ENCODE data around the gene BCL2.
A peak's percentile ranks its signal among the peaks of the same experiment; 100 is the strongest.
"Not testable (repeated sequence)": the region's sequence is repeated elsewhere in the genome, so short reads cannot be mapped to it uniquely, and the experiment has no call there.

Gene BCL2

DNA sequence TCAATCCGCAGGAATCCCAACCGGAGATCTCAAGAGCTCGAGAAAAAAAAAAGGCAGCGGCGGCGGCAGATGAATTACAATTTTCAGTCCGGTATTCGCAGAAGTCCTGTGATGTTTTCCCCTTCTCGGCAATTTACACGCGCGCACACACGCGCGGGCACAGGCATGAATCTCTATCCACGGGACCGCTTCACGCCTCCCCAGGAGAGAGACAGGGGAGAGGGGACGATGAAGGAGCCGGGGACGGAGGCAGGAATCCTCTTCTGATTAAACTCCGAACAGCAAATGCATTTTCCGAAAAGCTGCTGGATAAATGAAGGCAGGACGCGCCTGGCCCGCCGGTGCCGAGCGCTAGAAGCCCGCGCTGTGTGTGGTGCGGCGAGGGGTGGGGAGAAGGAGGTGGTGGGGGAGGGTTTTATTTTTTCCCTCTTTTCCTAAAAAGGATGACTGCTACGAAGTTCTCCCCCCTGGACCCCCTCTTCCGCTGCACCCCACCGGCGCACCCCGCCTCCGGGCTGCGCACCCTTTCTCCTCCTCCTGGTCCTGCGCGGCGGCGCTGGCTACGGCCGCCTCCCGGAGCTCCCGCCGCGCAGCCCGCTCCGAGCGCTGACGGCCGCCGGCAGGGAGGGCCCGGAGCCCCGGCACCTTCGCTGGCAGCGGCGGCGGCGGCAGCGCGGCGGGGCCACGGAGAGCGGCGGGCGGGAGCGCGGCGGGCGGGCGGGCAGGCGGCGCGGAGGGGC, at the start of gene BCL2:
Gene BCL2 (minus strand): TSS at position 387 of the 740 bp plus-strand sequence.
- Mint-ChIP-seq H3K4me1 (peaks cover 45% of the 10 kb centered on the region), H3K36me3 (ENCODE audit: low read depth) (peaks cover 35% of the 10 kb centered on the region), H3K9me3 (no peaks in the 10 kb centered on the region), H3K27me3 (no peaks in the 10 kb centered on the region), H3K4me3 (peak within 1 kb of the TSS; percentile 99), H3K27ac (peak within 1 kb of the TSS; percentile 97)
- ATAC-seq: peak; percentile 23
- DNase-seq: no peak

DNA sequence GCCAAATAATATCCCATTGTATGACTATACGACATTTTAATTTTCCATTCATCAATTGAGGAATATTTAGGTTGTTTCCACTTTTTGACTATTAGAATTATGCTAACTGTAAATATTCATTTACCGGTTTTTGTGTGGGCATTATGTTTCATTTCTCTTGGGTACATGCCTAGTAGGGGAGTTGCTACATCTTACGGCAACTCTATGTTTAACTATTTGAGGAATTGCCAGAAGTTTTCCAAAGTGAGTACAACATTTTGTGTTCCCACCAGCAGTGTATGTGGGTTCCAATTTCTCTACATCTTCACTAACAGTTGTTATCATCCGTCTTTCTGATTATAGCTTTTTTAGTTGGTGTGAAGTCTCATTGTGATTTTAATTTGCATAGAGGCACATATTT, 49.0 kb upstream of the BCL2 start:
- Mint-ChIP-seq H3K4me3 (peak overlapping the region; percentile 85), H3K27ac (peak overlapping the region; percentile 84), H3K27me3 (no peaks in the 10 kb centered on the region), H3K36me3 (ENCODE audit: low read depth) (peaks cover 19% of the 10 kb centered on the region), H3K9me3 (peaks cover 16% of the 10 kb centered on the region), H3K4me1 (peaks cover 30% of the 10 kb centered on the region)
- ATAC-seq (no peak), DNase-seq (no peak)

DNA sequence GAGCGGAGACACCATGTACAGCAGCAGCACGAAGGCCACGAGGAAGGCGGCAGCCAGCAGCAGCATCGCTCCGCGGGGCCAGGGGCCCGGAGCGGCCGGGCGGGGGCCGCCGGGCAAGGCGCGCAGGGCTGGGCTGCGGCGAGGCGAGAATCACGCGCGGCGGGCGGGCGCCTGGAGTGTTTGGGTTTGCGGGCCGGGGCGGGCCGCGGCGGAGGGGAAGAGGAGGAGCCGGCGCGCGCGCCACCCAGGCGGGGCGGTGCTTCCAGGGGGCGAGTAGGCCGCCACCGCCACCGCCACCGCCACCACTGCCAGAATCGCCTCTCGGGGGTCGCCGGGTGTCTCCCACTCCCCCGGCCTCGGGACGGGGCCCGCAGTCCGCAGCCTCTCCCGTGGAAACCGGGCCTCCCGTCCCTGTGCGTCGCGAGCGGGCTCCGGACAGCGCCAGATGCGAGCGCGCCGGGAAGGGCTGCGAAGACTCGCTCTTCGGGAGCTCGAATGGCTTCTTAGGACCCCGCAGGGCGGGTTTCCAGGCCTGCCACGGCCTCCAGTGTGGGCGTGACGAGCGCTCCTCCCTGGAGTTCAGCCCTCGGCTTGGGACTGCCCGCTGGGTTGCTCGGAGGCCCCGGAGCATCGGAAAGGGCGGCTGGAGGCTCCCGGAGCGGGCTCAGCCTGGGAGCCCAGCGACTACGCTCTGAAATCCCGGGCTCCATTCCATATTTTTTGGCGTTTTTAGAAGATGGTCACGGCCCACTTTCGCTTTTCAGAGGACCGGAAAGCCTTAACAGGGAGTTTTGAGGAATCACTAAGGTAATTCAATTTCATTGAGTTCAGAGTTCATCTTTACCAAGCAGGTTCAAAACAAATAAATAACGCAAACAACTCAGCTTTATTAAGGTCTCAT, 47.7 kb upstream of the BCL2 start, which contains the start of gene KDSR:
Gene KDSR (minus strand): TSS at position 154 of the 901 bp plus-strand sequence. CDS start 88 bp downstream, at position 66.
- peak within 1 kb of the TSS; percentile 85 for H3K4me3 Mint-ChIP-seq
- peaks cover 30% of the 10 kb centered on the region for H3K4me1 Mint-ChIP-seq
- peak; percentile 85 for DNase-seq
- peaks cover 17% of the 10 kb centered on the region for H3K9me3 Mint-ChIP-seq
- peak within 1 kb of the TSS; percentile 84 for H3K27ac Mint-ChIP-seq
- H3K36me3 Mint-ChIP-seq (ENCODE audit: low read depth): peaks cover 28% of the 10 kb centered on the region
- peak; percentile 82 for ATAC-seq
- no peaks in the 10 kb centered on the region for H3K27me3 Mint-ChIP-seq

DNA sequence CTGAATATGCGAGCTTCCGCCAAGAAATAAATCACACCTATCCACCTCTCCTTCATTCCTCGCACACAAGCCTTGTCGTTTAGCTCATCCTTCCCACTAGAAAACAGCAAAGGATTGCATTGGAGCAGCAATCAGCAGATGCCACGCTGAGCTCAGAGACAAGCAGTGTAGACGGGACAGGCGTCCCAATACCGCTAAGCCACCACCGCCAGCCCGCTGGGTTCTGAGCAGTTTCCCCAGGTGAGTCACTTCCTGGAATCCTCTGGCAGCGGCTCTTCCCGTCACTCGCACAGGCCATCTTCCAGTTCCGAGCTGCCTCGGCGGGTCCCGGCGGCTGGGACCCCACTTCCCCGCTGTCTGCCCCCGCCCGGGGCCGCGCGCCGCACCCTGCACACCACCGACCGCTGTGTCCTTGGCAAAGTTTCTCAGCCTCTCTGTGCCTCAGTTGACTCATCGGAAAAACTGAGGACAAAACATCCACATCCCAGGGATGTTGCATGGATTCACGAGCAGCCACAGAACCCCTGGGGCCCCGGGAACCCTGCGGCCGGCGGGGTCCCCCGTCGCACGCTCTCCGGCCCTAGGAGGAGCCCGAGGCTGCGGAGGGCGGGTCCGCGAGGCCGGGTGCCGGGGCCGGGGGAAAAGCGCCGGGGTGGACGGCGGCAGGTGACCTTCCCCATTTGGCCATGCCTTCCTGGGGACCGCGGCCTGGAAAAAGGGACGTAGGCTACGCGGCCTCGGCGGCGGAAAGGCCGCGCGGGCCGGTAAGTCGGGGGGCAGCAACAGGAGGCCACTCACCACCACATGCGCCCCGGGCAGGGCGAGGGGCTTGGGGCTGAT, 46.9 kb upstream of the BCL2 start:
- Mint-ChIP-seq H3K27ac (peak overlapping the region; percentile 66), H3K4me3 (peak overlapping the region; percentile 84), H3K4me1 (peaks cover 30% of the 10 kb centered on the region), H3K27me3 (no peaks in the 10 kb centered on the region), H3K9me3 (peaks cover 17% of the 10 kb centered on the region), H3K36me3 (ENCODE audit: low read depth) (peaks cover 34% of the 10 kb centered on the region)
- ATAC-seq: peak; percentile 79
- DNase-seq: peak; percentile 71

DNA sequence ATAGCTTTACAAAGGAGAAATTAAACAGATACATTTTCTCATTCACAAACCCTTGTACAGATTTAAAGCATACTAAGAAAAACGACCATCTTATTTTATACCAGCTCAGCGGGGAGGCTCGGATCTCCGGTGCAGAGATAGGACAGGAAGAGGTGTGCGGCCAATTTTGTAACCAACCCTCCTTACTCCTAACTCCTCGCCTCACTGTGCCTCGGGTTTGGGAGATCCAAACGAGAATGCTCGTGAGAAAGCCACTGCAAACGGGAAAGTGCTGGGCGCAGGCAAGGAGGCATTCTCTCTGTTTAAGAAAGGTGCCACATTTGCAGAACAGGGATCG, 46.3 kb upstream of the BCL2 start:
- Mint-ChIP-seq H3K27me3 (no peaks in the 10 kb centered on the region), H3K9me3 (peaks cover 17% of the 10 kb centered on the region), H3K27ac (peak overlapping the region; percentile 64), H3K36me3 (ENCODE audit: low read depth) (peaks cover 37% of the 10 kb centered on the region), H3K4me1 (peaks cover 30% of the 10 kb centered on the region), H3K4me3 (peak overlapping the region; percentile 84)
- peak; percentile 6 for DNase-seq
- ATAC-seq: no peak

DNA sequence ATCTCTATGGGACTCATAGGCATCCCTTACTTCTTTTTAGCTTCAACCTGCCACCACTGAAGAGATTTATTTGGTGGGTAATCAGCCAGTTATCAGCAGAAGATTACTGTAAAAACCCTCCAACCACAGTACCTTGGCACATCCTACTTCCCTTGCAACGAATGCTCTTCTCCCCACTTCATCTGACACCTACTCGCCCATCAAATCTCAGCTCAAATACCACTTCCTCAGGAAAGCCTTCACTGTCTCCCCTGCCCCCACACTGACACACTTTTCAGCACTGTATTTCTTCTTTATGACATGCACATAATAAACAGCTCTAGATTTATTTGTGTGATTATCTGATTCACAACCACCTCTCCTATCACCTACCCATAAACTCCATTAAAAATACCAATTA, 44.4 kb upstream of the BCL2 start:
- H3K4me1 Mint-ChIP-seq: peaks cover 30% of the 10 kb centered on the region
- H3K27me3 Mint-ChIP-seq: no peaks in the 10 kb centered on the region
- H3K9me3 Mint-ChIP-seq: peaks cover 15% of the 10 kb centered on the region
- peak; percentile 9 for DNase-seq
- H3K4me3 Mint-ChIP-seq: no peak overlapping the region
- no peak for ATAC-seq
- H3K36me3 Mint-ChIP-seq (ENCODE audit: low read depth): peaks cover 43% of the 10 kb centered on the region
- H3K27ac Mint-ChIP-seq: no peak overlapping the region

DNA sequence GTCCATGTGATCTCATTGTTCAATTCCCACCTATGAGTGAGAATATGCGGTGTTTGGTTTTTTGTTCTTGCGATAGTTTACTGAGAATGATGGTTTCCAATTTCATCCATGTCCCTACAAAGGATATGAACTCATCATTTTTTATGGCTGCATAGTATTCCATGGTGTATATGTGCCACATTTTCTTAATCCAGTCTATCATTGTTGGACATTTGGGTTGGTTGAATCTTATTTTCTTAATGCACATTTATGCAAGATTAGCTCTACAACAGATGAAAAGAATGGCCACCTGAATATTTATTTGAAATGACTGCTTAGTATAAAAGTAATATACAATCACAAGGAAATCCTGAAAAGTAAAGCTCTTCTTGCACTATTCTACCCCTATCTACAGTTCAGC, 43.9 kb upstream of the BCL2 start:
- not testable (repeated sequence) for H3K27me3 Mint-ChIP-seq, H3K27ac Mint-ChIP-seq, ATAC-seq, DNase-seq, H3K9me3 Mint-ChIP-seq, H3K4me3 Mint-ChIP-seq
- H3K4me1 Mint-ChIP-seq: peaks cover 26% of the 10 kb centered on the region
- peaks cover 38% of the 10 kb centered on the region for H3K36me3 Mint-ChIP-seq (ENCODE audit: low read depth)

DNA sequence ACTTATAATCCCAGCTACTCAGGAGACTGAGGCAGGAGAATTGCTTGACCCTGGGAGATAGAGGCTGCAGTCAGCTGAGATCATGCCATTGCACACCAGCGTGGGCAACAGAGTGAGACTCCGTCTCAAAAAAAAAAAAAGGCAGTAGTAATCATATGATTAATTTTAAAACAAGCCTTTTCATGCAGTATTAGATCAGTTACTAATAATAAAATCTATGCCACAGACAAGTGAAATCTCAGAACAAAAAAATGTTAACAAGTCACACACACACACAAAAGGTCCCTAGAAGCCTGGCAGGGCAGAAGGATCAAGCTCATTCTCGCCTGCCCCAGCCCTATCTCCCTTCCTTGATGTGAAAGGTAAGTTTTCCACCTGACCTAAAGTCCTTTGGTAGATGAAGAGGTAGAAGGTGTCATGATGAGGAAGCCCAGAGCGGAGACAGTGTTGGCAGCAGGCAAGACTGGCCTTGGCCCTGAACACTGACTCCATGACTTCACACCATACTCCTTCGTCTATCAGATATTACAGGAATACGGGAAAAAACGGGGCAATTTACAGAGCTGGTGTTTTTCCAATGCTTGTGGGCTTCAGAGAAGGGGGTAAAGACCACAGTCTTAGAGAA, 36.8 kb upstream of the BCL2 start:
- DNase-seq (no peak), ATAC-seq (no peak)
- Mint-ChIP-seq H3K36me3 (ENCODE audit: low read depth) (peaks cover 42% of the 10 kb centered on the region), H3K27me3 (no peaks in the 10 kb centered on the region), H3K4me1 (no peaks in the 10 kb centered on the region), H3K4me3 (no peak overlapping the region), H3K9me3 (no peaks in the 10 kb centered on the region), H3K27ac (no peak overlapping the region)

DNA sequence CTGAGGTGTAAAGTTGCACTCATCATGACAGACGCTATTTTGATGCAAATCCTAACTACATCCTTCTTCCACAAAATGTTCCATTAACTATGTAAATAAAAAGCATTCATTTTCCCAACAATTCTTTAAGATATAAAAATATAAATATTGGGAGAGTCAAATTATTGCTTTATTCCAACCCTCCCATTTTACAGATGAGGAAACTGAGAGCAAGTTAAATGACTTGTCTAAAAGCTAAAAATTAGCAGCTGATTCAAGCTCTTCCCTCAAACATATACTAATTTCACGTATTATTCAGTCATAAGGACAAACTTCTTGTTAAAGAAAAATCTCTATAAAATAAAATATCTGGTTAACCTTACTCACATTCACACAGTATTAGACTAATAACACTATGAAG, 30.7 kb upstream of the BCL2 start:
- DNase-seq: no peak
- ATAC-seq: no peak
- H3K9me3 Mint-ChIP-seq: no peaks in the 10 kb centered on the region
- H3K36me3 Mint-ChIP-seq (ENCODE audit: low read depth): peaks cover 60% of the 10 kb centered on the region
- H3K27ac Mint-ChIP-seq: no peak overlapping the region
- H3K27me3 Mint-ChIP-seq: no peaks in the 10 kb centered on the region
- no peaks in the 10 kb centered on the region for H3K4me1 Mint-ChIP-seq
- no peak overlapping the region for H3K4me3 Mint-ChIP-seq

DNA sequence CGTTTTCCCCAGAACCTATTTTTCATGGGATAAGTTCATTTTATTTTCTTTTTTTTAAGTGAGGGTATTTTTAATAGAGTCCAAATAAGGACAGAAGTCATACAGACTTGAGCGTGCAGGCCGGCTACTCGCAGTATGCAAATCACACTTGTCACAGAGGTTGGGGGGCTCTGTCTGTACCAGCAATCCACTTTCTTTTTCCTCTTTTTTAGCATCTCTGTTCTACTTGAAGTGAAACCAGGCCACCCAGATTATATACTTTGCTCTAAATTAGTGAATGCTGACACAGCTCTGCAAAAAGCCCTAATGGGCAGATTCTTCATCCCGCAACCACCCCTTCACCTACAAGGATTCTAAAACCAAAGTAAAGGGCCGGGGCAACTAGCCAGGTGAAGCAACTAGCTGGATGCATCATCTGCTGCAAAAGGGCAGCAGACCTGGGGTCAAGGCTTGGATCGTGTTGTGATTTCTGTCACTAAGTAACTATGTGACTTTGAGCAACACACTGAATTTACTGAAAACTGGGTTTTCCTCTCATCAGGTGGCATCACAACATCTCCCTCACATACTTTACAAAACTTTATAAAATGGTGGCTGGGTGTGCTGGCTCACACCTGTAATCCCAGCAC, 29.1 kb upstream of the BCL2 start:
- Mint-ChIP-seq H3K27me3 (no peaks in the 10 kb centered on the region), H3K27ac (no peak overlapping the region), H3K4me3 (no peak overlapping the region), H3K36me3 (ENCODE audit: low read depth) (peaks cover 57% of the 10 kb centered on the region), H3K4me1 (no peaks in the 10 kb centered on the region), H3K9me3 (no peaks in the 10 kb centered on the region)
- no peak for ATAC-seq
- no peak for DNase-seq

DNA sequence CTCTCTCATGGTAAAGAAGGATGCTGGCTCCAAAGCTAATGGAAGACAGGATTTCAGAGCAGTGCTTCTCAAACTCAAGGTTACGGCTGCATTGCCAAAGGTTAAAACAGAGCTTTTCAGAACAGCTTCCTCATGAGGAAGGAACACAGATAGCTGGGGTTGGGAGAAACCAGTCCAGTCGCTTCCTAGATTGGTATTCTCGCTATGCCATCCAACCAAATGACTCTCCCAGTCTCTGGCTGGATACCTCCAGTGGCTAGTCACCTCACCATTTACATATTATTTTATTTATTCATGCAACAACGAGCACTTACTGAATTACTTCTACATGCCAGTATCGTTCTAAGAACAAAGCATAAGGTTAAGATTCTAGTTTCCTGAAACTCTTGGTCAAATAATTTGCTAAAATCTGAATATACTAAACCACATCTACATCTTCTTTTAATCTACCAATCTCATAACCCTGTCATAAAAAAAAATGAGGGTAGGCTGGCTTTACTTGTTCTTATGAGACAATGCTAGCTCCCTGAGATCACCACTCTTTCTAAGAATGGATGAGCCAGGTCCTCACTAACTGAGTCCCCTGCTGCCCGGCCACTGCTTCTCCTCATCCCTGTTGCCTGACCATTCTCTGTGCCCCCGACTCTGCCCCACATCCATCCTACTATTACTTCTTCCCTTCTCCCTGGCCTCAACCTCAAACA, 27.1 kb upstream of the BCL2 start:
- Mint-ChIP-seq H3K27ac (no peak overlapping the region), H3K4me3 (no peak overlapping the region), H3K9me3 (no peaks in the 10 kb centered on the region), H3K36me3 (ENCODE audit: low read depth) (peaks cover 48% of the 10 kb centered on the region), H3K4me1 (no peaks in the 10 kb centered on the region), H3K27me3 (no peaks in the 10 kb centered on the region)
- ATAC-seq (no peak), DNase-seq (no peak)

DNA sequence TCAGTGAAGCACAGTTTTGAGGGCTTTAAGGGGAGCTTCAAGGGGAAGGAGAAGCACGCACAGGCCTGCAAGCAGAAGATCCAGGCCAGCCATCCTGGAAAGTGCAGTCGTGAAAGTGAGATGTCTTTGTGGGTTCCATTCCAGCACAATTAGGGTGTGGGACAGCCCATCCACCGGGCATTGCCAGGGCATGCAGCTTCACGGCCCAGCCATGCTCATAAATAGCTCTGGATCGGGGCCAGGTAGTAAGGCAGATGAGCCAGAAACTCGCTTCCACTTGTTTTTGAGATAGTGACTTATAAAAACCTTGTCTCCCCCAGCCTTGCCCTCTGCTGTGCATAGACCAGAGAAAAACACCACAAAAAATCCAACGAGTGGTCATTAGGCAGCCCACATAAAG, 26.5 kb upstream of the BCL2 start:
- H3K36me3 Mint-ChIP-seq (ENCODE audit: low read depth): peaks cover 48% of the 10 kb centered on the region
- H3K4me1 Mint-ChIP-seq: no peaks in the 10 kb centered on the region
- no peak for ATAC-seq

DNA sequence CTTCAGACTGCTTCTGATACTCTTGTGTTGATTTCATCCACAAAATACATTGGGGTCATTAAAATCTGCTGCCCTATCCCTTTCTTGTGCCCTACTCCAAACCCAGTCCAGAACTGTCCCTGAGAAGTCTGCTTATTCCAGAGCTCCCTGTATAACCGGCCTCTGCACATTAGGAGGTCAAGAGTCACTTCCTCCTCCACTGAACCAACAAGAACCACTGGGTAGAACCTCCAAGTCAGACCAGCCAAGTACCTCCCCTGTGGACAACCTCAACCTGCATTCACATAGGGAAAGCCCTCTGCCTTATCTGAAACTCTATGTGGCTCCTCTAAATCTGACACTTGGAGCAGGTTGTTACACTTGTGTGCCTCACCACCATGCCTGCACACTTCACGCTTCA, 25.3 kb upstream of the BCL2 start:
- Mint-ChIP-seq H3K9me3 (no peaks in the 10 kb centered on the region), H3K4me1 (no peaks in the 10 kb centered on the region), H3K36me3 (ENCODE audit: low read depth) (peaks cover 50% of the 10 kb centered on the region), H3K4me3 (no peak overlapping the region), H3K27ac (peak overlapping the region; percentile 9), H3K27me3 (no peaks in the 10 kb centered on the region)
- DNase-seq (no peak), ATAC-seq (no peak)

More for the DNA sequence above, 26.5 kb upstream of the BCL2 start:
- Mint-ChIP-seq H3K9me3 (no peaks in the 10 kb centered on the region), H3K27ac (no peak overlapping the region), H3K4me3 (no peak overlapping the region), H3K27me3 (no peaks in the 10 kb centered on the region)
- no peak for DNase-seq

All from activated naive CD8-positive, alpha-beta T cell treated with anti-CD3 and anti-CD28 coated beads, Interleukin-2, amount 50 U/mL, for 24 hours (primary cell).